Measurements from ENCODE around the gene FAM89A.
"Not testable (repeated sequence)": the region's sequence is repeated elsewhere in the genome, so short reads cannot be mapped to it uniquely, and the experiment has no call there.

FAM89A gene

GRCh38 chr1:231057410-231057809 is 17.4 kb upstream of the FAM89A start:
- DNase-seq (ENCODE audit: low read depth in 2 of 2), result no peak

GRCh38 chr1:231055271-231055670 is 15.2 kb upstream of the FAM89A start:
- no peak for DNase-seq (ENCODE audit: low read depth in 2 of 2)

GRCh38 chr1:231053493-231054162 is 13.6 kb upstream of the FAM89A start:
- no peak for DNase-seq (ENCODE audit: low read depth in 2 of 2)

- DNase-seq (ENCODE audit: low read depth in 2 of 2), result no peak
Observed at GRCh38 chr1:231052777-231053176, 12.7 kb upstream of the FAM89A start.

GRCh38 chr1:231050932-231051331 is 10.9 kb upstream of the FAM89A start:
- DNase-seq (ENCODE audit: low read depth in 2 of 2), result not testable (repeated sequence)

GRCh38 chr1:231050395-231050794 is 10.3 kb upstream of the FAM89A start:
- DNase-seq (ENCODE audit: low read depth in 2 of 2), result no peak

GRCh38 chr1:231049121-231049979 is 9.3 kb upstream of the FAM89A start:
- DNase-seq (ENCODE audit: low read depth in 2 of 2), result no peak

- not testable (repeated sequence) for DNase-seq (ENCODE audit: low read depth in 2 of 2)
Observed at GRCh38 chr1:231048419-231048818, 8.4 kb upstream of the FAM89A start.

GRCh38 chr1:231047529-231047928 is 7.5 kb upstream of the FAM89A start:
- not testable (repeated sequence) for DNase-seq (ENCODE audit: low read depth in 2 of 2)

- DNase-seq (ENCODE audit: low read depth in 2 of 2), result no peak
Observed at GRCh38 chr1:231046730-231047395, 6.8 kb upstream of the FAM89A start.

- not testable (repeated sequence) for DNase-seq (ENCODE audit: low read depth in 2 of 2)
Observed at GRCh38 chr1:231045921-231046729, 6.1 kb upstream of the FAM89A start.

GRCh38 chr1:231045286-231045685 is 5.2 kb upstream of the FAM89A start:
- no peak for DNase-seq (ENCODE audit: low read depth in 2 of 2)

- no peak for DNase-seq (ENCODE audit: low read depth in 2 of 2)
Observed at GRCh38 chr1:231044588-231044987, 4.5 kb upstream of the FAM89A start.

GRCh38 chr1:231041719-231042261 is 1.7 kb upstream of the FAM89A start:
- no peak for DNase-seq (ENCODE audit: low read depth in 2 of 2)

GRCh38 chr1:231040800-231041718 is 1.0 kb upstream of the FAM89A start:
- no peak for DNase-seq (ENCODE audit: low read depth in 2 of 2)

- no peak for DNase-seq (ENCODE audit: low read depth in 2 of 2)
Observed at GRCh38 chr1:231039161-231040018, 664 bp downstream of the FAM89A start.

GRCh38 chr1:231037585-231038517 is 2.2 kb downstream of the FAM89A start:
- no peak for DNase-seq (ENCODE audit: low read depth in 2 of 2)

- no peak for DNase-seq (ENCODE audit: low read depth in 2 of 2)
Observed at GRCh38 chr1:231036416-231036815, 3.6 kb downstream of the FAM89A start.

All from stimulated activated CD8-positive, alpha-beta memory T cell treated with anti-CD3 and anti-CD28 coated beads, Interleukin-2, amount 100 ng/mL, for 1 hour (primary cell).